Inferior parietal cortex (tissue), 1 donor: ENCODE measurements around the gene CBLL1.

Experiments
- DNase-seq: peaks from one replicate; pipeline ENCODE4 v3.0.0-alpha.2; 2016; ENCODE audit errors: extremely low spot score

Gene CBLL1

DNA sequence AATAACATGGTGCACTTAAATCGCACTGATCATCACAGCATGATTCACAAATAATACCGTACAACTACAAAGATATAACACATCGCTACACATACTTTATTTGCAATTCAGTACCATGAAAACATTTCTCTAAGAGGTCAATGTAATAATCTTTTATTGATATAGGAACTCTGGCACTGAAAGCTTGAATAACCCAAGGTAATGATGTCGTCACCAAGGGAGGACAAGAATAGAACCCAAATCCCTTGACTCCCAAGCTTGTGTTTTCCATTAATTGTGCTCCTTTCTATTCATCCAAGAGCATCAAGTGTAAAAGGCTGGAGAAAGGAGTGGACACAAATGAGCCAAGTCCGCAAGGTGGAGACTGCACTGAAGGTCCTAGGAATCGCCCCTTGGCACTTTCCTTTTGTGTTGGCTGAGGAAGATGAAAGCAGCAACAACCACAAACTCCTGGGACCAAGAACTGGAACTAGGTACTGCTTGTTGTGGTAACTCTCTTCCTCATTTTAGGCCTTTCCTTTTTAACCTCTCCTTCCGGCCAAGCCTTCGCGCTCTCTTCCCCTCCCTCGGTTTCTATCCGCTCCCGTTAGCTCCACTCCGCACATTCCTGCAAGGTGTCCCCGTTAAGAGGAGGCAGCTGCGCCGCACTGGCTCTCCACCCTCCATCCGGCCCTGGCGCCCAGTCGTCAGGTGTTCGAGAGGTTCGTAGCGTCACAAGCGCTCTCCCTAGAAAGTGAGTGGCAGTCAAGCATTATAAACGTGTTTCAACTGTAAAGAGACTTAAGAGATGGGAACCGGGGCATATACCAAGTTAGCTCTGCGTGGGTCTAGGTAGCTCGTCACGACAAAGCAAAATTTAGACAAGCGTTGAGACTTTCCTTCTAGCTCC, 1.0 kb upstream of the CBLL1 start:
- DNase-seq: no peak

DNA sequence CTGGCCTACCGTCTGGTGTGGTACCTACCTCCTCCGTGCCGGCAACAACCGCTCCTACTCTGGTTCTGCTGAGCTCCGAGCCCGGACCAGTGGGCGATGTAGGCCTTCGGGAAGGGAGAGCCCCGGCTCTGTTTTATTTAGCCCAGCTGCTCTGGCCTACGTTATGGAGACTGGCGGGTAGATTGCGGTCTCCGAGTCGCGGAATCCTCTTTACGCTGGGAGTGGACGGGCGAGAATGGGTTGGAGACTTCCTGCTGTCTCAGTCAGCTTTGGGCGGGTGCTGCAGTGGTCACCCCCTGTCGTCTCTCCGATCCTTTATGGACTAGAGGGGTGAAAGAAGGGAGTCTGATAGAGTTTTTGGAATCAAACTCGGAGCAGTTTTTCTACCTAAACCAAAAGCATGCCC, 406 bp downstream of the CBLL1 start:
- DNase-seq: no peak

DNA sequence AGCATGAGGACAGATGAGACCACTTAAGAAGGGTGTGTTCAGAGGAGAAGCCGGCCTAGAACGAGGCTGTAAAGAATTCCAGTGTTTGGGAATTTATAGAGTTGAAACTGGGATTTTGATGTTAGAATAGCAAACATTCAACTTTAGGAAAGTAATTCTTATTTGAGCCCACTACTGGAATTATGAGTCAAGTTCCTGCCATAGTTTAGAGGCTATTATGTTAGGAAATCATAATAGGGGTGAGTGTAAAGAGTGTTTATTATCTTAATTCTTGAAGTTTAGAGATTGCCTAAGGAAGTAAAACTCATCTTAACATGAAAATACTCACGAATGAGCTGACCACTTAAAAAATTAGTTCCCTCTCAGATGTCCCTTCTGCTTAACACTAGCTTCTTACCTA, 2.1 kb downstream of the CBLL1 start:
- no peak for DNase-seq

DNA sequence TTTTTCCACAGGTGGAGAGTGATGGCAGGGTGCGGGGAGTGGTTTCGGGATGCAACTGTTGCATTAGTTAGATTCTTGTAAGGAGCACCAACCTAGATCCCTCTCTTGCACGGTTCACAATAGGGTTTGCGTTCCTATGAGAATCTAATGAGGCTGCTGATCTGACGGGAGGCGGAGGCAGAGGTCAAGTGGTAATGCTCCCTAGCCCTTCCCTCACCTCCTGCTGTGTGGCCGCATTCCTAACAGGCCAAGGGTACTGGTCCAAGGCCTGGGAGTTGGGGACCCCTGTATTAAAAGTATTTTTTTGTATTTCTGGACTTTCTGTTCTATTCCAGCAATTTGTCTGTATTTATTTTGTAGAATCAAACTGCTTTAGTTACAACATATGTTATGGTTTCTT, 7.2 kb downstream of the CBLL1 start:
- no peak for DNase-seq

DNA sequence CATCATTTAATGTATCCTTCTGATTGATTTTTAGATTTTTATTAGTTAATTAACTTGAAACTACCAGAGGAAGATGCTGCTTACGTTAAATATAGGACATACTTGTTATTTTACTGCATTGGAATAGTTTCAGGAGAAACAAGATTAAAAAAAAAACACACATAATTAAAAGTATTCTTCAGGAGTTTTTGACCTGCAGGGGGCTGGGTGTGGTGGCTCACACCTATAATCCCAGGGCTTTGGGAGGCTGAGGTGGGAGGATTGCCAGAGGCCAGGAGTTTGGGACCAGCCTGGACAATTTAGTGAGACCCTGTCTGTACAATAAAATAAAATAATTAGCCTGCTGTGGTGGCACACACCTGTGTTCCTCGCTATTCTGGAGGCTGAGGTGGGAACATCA, 10.7 kb downstream of the CBLL1 start:
- DNase-seq: no peak

DNA sequence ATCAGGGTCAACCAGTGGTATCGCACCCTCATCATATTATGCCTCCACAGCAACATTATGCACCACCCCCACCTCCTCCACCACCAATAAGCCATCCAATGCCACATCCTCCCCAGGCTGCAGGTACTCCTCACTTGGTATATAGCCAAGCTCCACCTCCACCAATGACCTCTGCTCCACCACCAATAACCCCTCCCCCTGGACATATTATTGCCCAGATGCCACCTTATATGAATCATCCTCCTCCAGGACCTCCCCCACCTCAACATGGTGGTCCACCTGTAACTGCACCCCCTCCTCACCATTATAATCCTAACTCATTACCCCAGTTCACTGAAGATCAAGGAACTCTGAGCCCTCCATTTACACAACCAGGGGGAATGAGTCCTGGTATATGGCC, 14.7 kb downstream of the CBLL1 start:
- no peak for DNase-seq

DNA sequence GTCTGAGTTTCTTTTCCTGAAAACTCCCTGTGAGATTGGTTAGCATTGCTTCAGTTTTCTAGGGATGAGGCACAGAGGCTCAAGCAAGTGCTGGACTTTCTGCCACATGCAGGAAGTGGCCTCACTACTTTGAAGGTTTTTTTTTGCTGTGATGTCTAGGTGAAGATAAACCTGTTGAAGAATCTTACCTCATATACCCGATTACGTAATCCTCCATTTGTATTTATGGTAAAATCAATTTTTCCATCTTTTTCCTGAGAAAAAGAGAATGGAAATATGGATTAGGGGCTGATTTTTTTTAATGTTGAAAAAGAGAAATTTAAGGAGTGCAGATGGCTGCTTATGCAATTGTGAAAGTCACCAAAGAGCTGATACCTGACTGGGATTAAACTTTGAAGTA, 23.4 kb downstream of the CBLL1 start:
- DNase-seq: no peak

DNA sequence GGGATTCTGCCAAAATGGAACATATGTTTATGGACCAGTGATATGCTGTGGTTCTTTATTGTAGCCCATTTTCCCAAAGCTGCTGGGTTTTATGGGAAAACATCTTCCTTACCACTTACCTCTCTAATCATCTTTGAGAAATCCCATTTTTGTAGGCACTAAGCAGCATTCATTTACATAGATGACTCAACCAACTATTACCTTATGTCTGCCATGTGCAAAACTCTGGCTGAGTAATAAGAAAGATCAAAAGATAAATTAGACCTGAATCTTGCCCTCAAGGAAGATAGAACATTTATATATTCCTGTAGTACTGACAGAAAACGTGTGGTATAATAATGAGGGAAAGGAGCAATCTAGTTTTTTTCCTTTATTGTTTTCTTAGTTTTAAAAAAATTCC, 24.3 kb downstream of the CBLL1 start:
- DNase-seq: no peak

DNA sequence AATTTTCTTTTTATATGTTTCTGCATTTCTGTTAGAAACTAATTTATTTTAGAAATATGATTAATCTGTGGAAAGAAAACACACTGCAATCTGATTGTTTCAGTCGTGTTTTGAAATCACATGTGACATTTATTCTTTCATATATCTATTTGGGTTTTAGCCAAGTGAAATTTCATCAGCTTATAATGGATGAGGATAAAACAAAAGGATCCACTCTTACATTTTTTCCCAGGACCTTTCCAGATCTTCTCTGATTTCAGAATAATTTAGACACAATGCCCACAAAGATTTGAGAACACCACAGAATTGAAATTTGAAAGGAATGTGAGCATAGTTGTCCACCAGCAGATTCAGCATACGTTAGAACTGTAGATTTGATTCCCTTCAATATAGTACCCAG, 29.1 kb downstream of the CBLL1 start:
- DNase-seq: no peak

DNA sequence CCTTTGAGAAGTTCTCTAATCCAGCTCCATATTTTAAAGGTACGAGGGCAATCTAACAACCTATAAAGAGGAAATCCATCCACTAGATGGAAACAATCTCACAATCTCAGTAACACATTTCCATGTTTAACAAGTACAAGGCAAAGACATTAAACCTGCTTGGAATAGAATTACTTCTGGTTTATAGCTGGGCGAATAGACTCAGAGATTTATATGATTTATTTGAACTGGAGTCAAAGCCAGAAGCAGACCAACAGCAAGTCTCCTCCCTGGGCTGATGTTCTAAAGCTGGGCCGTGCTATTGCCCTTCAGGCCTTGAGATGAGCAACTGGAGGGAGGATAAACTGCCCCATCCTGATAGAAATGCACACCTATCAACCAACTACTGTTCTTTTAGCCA, 33.8 kb downstream of the CBLL1 start:
- no peak for DNase-seq

DNA sequence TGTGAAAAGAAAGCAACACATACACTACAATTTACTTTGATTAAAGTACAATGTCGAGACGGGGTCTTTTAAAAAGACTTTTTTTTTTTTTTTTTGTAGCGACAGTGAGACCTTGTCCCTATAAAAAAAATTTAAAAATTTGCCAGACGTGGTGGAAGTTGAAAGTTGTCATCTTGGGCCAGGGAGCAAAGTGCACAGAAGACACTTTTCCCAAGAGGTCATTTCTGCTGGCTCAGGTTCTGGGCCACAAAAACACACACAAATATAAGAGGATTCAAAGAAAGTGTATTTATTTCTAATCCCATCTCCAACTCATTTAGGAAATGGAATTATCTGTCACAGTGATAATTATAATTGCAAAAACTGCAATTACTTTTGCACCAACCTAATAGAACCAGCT, 34.3 kb downstream of the CBLL1 start:
- no peak for DNase-seq

DNA sequence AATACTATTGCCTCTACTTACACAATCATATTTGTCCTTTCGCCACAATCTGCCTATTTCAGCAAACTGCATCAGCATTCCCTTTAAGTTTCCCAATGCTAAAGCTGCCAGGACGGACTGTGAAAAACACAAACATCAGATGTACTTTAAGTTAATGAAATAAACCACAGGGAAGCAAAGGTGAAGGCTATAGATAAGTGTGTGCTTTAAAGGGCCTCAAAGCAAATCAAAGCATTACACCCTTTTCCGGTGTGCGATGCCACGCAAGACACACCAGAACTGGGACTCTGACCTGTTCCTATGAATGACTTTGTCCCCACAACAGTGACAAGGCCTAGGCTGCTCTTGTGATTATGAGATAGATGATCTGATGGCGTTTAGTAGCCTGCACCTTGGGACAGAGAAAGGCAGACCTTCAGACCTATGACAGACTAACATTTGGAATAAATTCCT, 35.7 kb downstream of the CBLL1 start:
- no peak for DNase-seq

DNA sequence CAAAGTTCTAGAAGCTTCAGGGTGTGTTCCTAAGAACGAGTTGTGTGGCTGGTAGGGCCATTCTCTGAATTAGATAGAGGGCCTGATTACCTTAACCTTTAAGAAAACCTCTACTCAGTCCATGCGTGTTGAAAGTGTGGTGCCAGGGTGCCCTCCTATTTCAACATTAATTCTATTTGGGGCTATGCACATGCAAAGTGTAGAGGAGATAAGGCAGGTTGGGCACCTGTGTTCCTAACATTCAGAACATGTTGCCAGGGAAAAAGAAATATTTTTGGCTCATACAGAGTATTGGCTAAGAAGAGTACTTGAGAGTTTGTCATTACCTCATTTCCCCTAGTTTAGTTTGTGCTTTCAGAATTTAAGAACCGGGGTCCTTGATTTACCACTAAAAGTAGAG, 38.4 kb downstream of the CBLL1 start:
- DNase-seq: no peak

DNA sequence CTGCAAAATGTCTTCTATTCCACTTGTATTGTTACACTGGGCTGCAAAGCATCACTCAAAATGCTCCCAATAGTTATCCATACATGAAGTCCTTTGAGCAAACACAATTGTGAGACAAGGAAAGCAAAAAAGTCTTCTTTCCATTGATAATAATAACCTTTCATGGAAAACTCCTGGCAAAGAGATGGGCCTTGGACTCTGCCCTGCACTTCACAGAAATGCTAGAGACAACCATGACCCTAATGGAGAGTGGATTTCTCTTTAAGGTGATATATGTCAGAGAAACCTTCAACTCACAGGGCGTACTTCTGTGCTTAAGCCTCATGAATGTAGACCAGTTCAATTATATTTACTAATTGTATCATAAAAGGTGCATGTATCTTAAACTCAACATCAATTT, 39.7 kb downstream of the CBLL1 start:
- DNase-seq: no peak

DNA sequence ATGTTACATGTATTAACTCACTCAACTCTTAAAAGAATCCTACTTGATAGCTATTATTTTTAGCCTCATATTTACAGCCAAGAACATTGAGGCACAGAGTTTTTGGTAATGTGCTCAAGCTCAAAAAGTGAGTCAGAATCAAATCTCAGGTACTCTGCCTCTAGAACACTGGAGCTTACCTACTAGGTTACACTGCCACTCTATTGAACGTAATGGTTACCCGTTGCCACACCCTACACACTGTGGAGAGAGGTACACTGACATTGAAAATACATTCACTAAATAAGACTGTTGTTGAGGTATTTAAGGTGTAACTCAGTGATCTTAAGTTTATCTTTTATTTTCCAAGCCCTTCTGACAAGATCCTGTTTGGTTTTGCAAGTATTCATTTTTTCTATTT, 41.2 kb downstream of the CBLL1 start:
- DNase-seq: no peak

DNA sequence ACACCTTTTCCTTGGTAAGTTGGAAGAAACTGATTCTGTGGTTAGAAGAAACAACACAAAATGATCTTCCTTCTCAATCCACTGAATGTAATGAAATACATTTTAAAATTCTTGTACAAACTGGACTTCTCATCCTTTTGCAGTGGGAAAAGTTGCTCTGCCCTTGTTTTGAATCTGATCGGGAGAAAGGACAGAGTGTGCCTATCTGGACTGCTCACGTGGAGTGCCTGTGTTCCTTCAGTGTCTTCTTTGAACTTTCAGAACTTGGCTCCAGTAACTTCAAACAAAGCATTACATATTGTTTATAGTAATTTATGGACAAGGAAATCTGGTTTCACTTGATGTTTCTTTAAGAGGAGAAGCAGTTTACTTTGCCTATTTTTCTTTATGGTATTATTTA, 42.0 kb downstream of the CBLL1 start:
- no peak for DNase-seq

DNA sequence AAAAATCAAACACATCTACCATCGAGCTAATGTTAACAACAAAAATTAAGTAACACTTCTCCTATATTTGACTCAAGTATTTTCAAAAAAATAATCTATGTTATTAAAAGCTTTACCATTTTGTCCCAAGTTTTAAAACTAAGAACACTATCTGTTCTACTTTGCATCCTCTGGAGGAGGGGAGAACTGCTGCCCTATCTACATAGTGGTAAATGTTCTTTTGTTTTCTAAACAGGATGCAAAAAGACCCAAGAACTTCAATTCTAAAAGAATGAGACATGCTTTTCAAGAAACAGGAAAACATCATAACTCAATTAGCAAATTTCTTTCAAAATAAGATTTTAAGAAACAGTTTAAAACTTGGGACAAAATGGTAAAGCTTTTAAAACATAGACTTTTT, 44.3 kb downstream of the CBLL1 start:
- DNase-seq: no peak

DNA sequence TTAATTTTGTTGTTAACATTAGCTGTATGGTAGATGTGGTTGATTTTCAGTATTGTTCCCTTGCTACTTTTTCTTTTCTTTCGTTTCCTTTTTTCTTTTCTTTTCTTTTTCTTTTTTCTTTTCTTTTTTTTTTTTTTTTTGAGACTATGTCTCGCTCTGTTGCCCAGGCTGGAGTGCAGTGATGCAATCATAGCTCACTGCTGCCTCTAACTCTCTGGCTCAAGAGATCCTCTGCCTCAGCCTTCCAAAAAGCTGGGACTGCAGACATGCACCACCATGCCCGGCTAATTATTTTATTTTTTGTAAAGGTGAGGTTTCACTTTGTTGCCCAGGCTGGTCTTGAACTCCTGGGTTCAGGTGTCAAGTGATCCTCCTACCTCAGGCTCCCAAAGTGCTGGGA, 44.7 kb downstream of the CBLL1 start:
- DNase-seq: no peak

DNA sequence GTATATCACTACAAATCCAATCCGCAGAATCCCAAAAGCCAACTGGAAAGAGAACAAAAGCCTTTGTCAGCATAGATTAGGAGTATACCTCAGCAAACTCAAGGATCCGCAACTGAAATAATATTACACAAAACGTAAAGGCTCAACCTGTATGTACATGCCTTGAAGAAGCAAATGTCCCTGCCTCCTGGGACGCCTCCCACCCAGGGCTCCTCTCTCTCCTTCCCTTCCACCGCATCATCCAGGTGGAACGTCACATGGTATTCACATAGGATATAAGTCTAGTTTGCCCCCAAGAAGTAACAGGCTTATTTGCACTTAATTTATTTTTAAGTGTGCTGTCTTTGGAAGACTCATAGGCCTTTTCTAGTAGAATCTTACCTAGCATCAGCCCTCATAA, 45.7 kb downstream of the CBLL1 start:
- DNase-seq: no peak

DNA sequence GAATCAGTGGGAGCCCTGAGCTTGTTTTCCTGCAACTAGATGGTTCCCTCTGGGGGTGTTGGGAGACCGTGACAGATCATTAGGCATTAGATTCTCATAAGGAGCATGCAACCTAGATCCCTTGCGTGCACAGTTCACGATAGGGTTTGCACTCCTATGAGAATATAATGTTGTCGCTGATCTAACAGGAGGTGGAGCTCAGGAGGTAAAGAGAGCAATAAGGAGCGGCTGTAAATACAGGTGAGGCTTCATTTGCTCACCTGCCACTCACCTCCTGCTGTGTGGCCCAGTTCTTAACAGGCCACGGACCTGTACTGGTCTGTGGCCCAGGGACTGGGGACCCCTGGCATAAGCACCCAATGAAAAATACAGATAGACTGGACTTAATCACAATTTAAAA, 48.4 kb downstream of the CBLL1 start:
- no peak for DNase-seq

DNA sequence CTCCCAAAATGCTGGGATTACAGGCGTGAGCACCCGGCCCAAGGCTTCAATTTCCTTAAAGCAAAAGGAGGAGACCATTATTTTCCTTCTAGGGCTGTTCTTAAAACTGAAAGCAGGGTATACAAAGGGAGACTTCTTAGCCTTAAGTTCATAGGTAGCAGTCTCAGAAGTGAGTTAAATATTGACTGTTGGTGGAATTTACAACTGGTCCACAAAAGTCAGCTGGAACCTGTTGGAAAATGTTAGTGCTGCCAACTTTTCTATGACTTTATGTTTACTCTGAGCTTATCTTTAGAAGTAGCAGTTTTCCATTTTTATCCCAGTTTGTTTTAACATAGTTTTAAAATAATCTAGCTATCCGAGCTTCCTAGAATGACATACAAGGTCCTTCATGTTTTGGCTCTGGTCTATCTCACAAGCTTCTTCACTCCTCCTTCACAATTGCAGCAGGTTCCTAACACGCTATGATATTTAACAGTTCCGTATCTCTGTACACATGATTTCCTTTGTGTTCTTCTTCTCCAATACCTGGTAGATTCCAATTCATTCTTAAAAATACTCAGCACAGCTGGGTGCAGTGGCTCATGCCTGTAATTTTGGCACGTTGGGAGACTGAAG, 55.8 kb downstream of the CBLL1 start:
- DNase-seq: no peak

DNA sequence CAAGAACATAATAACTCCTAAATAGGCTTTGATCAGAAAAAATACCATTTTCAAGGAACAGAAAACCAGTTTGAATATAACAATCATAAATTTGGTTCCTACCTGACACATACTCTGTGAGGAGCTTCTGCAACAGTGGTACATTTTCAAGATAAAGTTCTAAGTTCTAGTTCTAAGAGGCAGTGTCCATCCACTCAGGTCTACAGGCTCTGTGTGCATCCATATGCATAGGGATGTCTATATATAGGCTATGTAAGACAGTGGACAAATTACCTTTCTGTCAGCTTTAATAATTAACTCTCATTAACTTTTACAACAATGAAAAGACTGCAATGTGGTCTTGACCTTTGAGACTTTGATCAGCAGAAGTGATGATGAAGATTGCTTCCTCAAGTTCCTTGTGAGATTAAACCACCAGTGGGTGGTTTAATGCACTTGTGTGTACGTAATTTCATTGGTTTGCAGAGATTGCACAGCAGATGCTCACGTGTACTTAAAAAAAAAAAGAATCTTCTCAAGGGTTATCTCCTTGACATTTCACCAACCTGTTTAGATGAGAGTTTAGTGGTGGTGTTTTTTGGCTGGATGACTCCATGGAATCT, 59.2 kb downstream of the CBLL1 start, which contains the start of gene SLC26A3:
SLC26A3 (minus strand) TSS at position 215 of the 602 bp plus-strand sequence. CDS start 8,714 bp downstream, outside the sequence.
- DNase-seq: no peak

DNA sequence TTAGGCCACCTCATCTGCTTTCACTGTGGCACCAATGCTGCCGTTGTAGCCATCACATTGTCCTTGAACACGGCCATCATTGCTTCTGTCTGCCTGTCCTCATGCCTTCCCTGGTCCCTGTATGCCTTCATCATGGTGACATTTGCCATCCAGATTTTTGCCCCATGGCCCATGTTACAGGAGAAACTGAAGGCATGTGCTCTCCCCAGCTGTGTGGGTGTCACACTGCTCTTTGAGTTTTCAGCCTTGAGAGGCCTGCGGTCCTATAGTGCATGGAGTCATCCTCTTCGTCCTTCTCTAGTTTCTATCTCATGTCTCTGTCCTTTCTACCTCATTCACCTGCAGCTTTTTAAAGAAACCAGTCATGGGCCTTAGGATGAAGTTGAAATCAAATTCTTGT, 65.2 kb downstream of the CBLL1 start:
- DNase-seq: no peak
